Chondrocyte (in vitro differentiated cells): Measurements from ENCODE around the gene MRPL47. TPM values are rescaled to one million over a fixed set of nuclear protein-coding genes. Genes with fewer than 3 reads are reported as not detected.

Source experiments
- DNase-seq: peaks from one replicate; pipeline ENCODE4 v3.0.0; 2021; ENCODE audit warnings: mixed read lengths, low spot score
- H3K27ac Mint-ChIP-seq: one replicate; pipeline ENCODE4 v1.8.0; 2021; ENCODE audit warnings: mild to moderate bottlenecking, moderate library complexity, mixed read lengths; ENCODE audit not compliant: unreplicated experiment
- H3K27me3 Mint-ChIP-seq: 2 replicates; pipeline ENCODE4 v1.8.0; 2021; ENCODE audit warnings: low read depth, mixed read lengths
- H3K36me3 Mint-ChIP-seq: 2 replicates; pipeline ENCODE4 v1.8.0; 2021; ENCODE audit warnings: low read depth, mixed read lengths
- H3K4me1 Mint-ChIP-seq: 2 replicates; pipeline ENCODE4 v1.8.0; 2021; ENCODE audit warnings: low read depth, mild to moderate bottlenecking, mixed read lengths
- H3K4me3 Mint-ChIP-seq: one replicate; pipeline ENCODE4 v1.8.0; 2021; ENCODE audit warnings: mild to moderate bottlenecking, moderate library complexity, mixed read lengths; ENCODE audit not compliant: unreplicated experiment
- H3K9me3 Mint-ChIP-seq: 2 replicates; pipeline ENCODE4 v1.8.0; 2021; ENCODE audit warnings: low read depth, mixed read lengths
- CTCF ChIP-seq: fragments of 200-600 bp; sonication (generic); IDR thresholded peaks from 2 replicates; pipeline ENCODE4 v1.5.0; 2021; ENCODE audit warnings: antibody characterized with exemption, mild to moderate bottlenecking, moderate library complexity
- total RNA-seq: library from RNA; stranded (reverse); gene quantifications from 3 replicates; pipeline ENCODE4 v1.2.1, GENCODE V29; 2021

The MRPL47 gene
- total RNA-seq, 1 donor from 2014 or later = 34.0 TPM

GRCh38 chr3:179606534-179607085, 2.2 kb upstream of the MRPL47 start:
- H3K4me3 Mint-ChIP-seq = no peak overlapping the region
- H3K36me3 Mint-ChIP-seq = peaks cover 7% of the 10 kb centered on the region
- TF ChIP-seq CTCF = no peak
- H3K9me3 Mint-ChIP-seq = no peaks in the 10 kb centered on the region
- no peaks in the 10 kb centered on the region for H3K27me3 Mint-ChIP-seq
- no peak for DNase-seq
- peaks cover 27% of the 10 kb centered on the region for H3K4me1 Mint-ChIP-seq
- H3K27ac Mint-ChIP-seq = no peak overlapping the region

- Mint-ChIP-seq H3K4me1 (peaks cover 27% of the 10 kb centered on the region), H3K4me3 (peak overlapping the region; percentile 99), H3K27me3 (no peaks in the 10 kb centered on the region), H3K27ac (peak overlapping the region; percentile 100), H3K9me3 (no peaks in the 10 kb centered on the region), H3K36me3 (peaks cover 14% of the 10 kb centered on the region)
- TF ChIP-seq CTCF = no peak
- no peak for DNase-seq
Measured at GRCh38 chr3:179603831-179604230, 607 bp downstream of the MRPL47 start.

- Mint-ChIP-seq H3K4me3 (peak overlapping the region; percentile 99), H3K36me3 (peaks cover 14% of the 10 kb centered on the region), H3K9me3 (no peaks in the 10 kb centered on the region), H3K4me1 (peaks cover 27% of the 10 kb centered on the region), H3K27me3 (no peaks in the 10 kb centered on the region), H3K27ac (peak overlapping the region; percentile 100)
- no peak for DNase-seq
- TF ChIP-seq CTCF = no peak
Measured at GRCh38 chr3:179603321-179603720, 1.1 kb downstream of the MRPL47 start.

- peaks cover 10% of the 10 kb centered on the region for H3K4me1 Mint-ChIP-seq
- H3K4me3 Mint-ChIP-seq = no peak overlapping the region
- H3K27me3 Mint-ChIP-seq = no peaks in the 10 kb centered on the region
- peaks cover 11% of the 10 kb centered on the region for H3K36me3 Mint-ChIP-seq
- no peak for TF ChIP-seq CTCF
- no peak overlapping the region for H3K27ac Mint-ChIP-seq
- no peaks in the 10 kb centered on the region for H3K9me3 Mint-ChIP-seq
- no peak for DNase-seq
Measured at GRCh38 chr3:179599531-179599930, 4.9 kb downstream of the MRPL47 start.

GRCh38 chr3:179591313-179591712, 13.1 kb downstream of the MRPL47 start:
- peak overlapping the region; percentile 61 for H3K27ac Mint-ChIP-seq
- H3K4me3 Mint-ChIP-seq = no peak overlapping the region
- TF ChIP-seq CTCF = no peak
- H3K36me3 Mint-ChIP-seq = peaks cover 22% of the 10 kb centered on the region
- no peaks in the 10 kb centered on the region for H3K9me3 Mint-ChIP-seq
- no peaks in the 10 kb centered on the region for H3K27me3 Mint-ChIP-seq
- DNase-seq = no peak
- peaks cover 27% of the 10 kb centered on the region for H3K4me1 Mint-ChIP-seq
